DMS53 treated with DMSO at 0.1 percent for 48 hours (cell line): ENCODE results near the gene ASPRV1.
A peak's percentile ranks its signal among the peaks of the same experiment; 100 is the strongest.

Experiments used
- DNase-seq: peaks from one replicate; lab custom pipeline; 2025; ENCODE audit not compliant: unreplicated experiment; lab: John Stamatoyannopoulos, UW

ASPRV1 gene

GRCh38 chr2:69914164-69914949, 47.1 kb downstream of the ASPRV1 start:
- DNase-seq, result peak; percentile 99

GRCh38 chr2:69911985-69912563, 49.4 kb downstream of the ASPRV1 start:
- peak; percentile 71 for DNase-seq
